ENCODE results near the gene CORT. TPM values are rescaled to one million over a fixed set of nuclear protein-coding genes. Genes with fewer than 3 reads are reported as not detected.

CORT gene
- total RNA-seq, 1 donor from 2014 or later = 0.77 TPM

- no peaks in the 10 kb centered on the region for H3K9me3 Mint-ChIP-seq (ENCODE audit: unreplicated experiment)
- no peak overlapping the region for H3K4me3 Mint-ChIP-seq (ENCODE audit: unreplicated experiment)
- peaks cover 4% of the 10 kb centered on the region for H3K27me3 Mint-ChIP-seq (ENCODE audit: unreplicated experiment)
- TF ChIP-seq CTCF (IDR thresholded peaks at IDR 0.05; ENCODE audit: unreplicated experiment) = no peak
- DNase-seq (ENCODE audit: low spot score) = no peak
- peaks cover 16% of the 10 kb centered on the region for H3K4me1 Mint-ChIP-seq (ENCODE audit: unreplicated experiment)
- peaks cover 5% of the 10 kb centered on the region for H3K36me3 Mint-ChIP-seq (ENCODE audit: low read depth, unreplicated experiment)
- peak overlapping the region; percentile 48 for H3K27ac Mint-ChIP-seq (ENCODE audit: unreplicated experiment)
Observed at GRCh38 chr1:10495475-10495817, 45.6 kb downstream of the CORT start.

GRCh38 chr1:10495952-10496351 is 46.1 kb downstream of the CORT start:
- peaks cover 4% of the 10 kb centered on the region for H3K27me3 Mint-ChIP-seq (ENCODE audit: unreplicated experiment)
- no peak overlapping the region for H3K27ac Mint-ChIP-seq (ENCODE audit: unreplicated experiment)
- no peaks in the 10 kb centered on the region for H3K9me3 Mint-ChIP-seq (ENCODE audit: unreplicated experiment)

GRCh38 chr1:10497109-10497508 is 47.3 kb downstream of the CORT start:
- Mint-ChIP-seq H3K9me3 (ENCODE audit: unreplicated experiment) (no peaks in the 10 kb centered on the region), H3K27ac (ENCODE audit: unreplicated experiment) (no peak overlapping the region), H3K27me3 (ENCODE audit: unreplicated experiment) (peaks cover 4% of the 10 kb centered on the region), H3K4me1 (ENCODE audit: unreplicated experiment) (peaks cover 17% of the 10 kb centered on the region), H3K36me3 (ENCODE audit: low read depth, unreplicated experiment) (peaks cover 5% of the 10 kb centered on the region), H3K4me3 (ENCODE audit: unreplicated experiment) (no peak overlapping the region)
- no peak for DNase-seq (ENCODE audit: low spot score)
- no peak for TF ChIP-seq CTCF (IDR thresholded peaks at IDR 0.05; ENCODE audit: unreplicated experiment)

More at GRCh38 chr1:10495952-10496351, 46.1 kb downstream of the CORT start:
- TF ChIP-seq CTCF (IDR thresholded peaks at IDR 0.05; ENCODE audit: unreplicated experiment) = no peak
- peaks cover 5% of the 10 kb centered on the region for H3K36me3 Mint-ChIP-seq (ENCODE audit: low read depth, unreplicated experiment)
- no peak for DNase-seq (ENCODE audit: low spot score)
- H3K4me3 Mint-ChIP-seq (ENCODE audit: unreplicated experiment) = no peak overlapping the region
- peaks cover 16% of the 10 kb centered on the region for H3K4me1 Mint-ChIP-seq (ENCODE audit: unreplicated experiment)

- no peak for TF ChIP-seq CTCF (IDR thresholded peaks at IDR 0.05; ENCODE audit: unreplicated experiment)
- Mint-ChIP-seq H3K4me1 (ENCODE audit: unreplicated experiment) (peaks cover 15% of the 10 kb centered on the region), H3K27me3 (ENCODE audit: unreplicated experiment) (no peaks in the 10 kb centered on the region), H3K36me3 (ENCODE audit: low read depth, unreplicated experiment) (peaks cover 5% of the 10 kb centered on the region), H3K27ac (ENCODE audit: unreplicated experiment) (no peak overlapping the region), H3K9me3 (ENCODE audit: unreplicated experiment) (no peaks in the 10 kb centered on the region), H3K4me3 (ENCODE audit: unreplicated experiment) (no peak overlapping the region)
- no peak for DNase-seq (ENCODE audit: low spot score)
Observed at GRCh38 chr1:10498231-10498630, 48.4 kb downstream of the CORT start.

Other genes with a start within 250 kb of the CORT start
- 111 TPM for gene KIF1B, start 239.5 kb upstream of the CORT start, total RNA-seq (ENCODE audit: unreplicated experiment)
- gene PGD, start 51.0 kb upstream of the CORT start, total RNA-seq (ENCODE audit: unreplicated experiment) = 196 TPM
- 9.8 TPM for gene CENPS, start 19.6 kb upstream of the CORT start, total RNA-seq (ENCODE audit: unreplicated experiment)
- 77.1 TPM for gene DFFA, start 22.5 kb downstream of the CORT start, total RNA-seq (ENCODE audit: unreplicated experiment)
- 20.9 TPM for gene PEX14, start 24.9 kb downstream of the CORT start, total RNA-seq (ENCODE audit: unreplicated experiment)